GM12874 (cell line): ENCODE results near the gene B3GALT6.
A peak's percentile ranks its signal among the peaks of the same experiment; 100 is the strongest.

Source experiments
- TF ChIP-seq, protein P1 (sequence below): IDR thresholded peaks from 2 replicates; pipeline ENCODE4 v1.5.1; 2011; ENCODE audit warnings: low read depth, mild to moderate bottlenecking, control low read depth, low read length, moderate library complexity; ENCODE audit not compliant: insufficient read depth

B3GALT6 gene

DNA sequence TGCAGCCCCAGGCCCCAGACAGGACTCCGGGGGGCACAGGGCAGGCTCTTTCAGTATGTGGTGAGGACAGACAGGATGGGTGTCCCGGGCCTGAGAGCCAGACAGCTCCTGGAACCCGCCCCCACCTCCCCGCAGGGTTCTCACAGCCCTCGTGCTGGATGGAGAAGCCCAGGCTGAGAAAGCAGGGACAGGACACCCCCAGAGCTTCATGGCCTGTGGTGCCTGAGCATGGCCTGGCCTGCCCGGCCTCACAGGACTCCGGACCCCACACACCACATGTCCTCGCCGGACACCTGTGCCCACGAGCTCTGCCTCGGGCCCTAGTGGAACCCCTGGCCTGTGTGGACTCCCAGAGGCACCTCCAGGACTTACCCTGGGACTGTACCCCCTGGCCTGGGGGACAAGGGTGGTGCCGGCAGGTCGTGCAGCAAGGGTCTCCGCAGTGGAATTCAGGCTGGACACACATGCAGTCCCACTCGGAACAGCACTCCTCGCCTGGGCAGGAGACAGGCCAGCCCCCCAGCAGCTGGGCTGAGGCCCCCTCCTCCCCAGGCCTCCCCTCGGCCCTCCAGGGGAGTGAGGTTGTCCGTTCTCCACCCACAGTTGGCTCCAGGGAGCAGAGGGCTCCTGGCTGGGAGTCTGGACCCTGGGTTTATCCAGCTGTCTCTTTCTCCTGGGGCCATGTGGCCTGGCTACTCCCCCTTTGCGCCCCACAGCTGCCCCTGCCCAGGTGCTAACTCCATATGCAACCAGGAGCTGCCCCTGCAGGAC, 26.9 kb upstream of the B3GALT6 start:
- TF ChIP-seq, protein P1, sequence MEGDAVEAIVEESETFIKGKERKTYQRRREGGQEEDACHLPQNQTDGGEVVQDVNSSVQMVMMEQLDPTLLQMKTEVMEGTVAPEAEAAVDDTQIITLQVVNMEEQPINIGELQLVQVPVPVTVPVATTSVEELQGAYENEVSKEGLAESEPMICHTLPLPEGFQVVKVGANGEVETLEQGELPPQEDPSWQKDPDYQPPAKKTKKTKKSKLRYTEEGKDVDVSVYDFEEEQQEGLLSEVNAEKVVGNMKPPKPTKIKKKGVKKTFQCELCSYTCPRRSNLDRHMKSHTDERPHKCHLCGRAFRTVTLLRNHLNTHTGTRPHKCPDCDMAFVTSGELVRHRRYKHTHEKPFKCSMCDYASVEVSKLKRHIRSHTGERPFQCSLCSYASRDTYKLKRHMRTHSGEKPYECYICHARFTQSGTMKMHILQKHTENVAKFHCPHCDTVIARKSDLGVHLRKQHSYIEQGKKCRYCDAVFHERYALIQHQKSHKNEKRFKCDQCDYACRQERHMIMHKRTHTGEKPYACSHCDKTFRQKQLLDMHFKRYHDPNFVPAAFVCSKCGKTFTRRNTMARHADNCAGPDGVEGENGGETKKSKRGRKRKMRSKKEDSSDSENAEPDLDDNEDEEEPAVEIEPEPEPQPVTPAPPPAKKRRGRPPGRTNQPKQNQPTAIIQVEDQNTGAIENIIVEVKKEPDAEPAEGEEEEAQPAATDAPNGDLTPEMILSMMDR: no peak

DNA sequence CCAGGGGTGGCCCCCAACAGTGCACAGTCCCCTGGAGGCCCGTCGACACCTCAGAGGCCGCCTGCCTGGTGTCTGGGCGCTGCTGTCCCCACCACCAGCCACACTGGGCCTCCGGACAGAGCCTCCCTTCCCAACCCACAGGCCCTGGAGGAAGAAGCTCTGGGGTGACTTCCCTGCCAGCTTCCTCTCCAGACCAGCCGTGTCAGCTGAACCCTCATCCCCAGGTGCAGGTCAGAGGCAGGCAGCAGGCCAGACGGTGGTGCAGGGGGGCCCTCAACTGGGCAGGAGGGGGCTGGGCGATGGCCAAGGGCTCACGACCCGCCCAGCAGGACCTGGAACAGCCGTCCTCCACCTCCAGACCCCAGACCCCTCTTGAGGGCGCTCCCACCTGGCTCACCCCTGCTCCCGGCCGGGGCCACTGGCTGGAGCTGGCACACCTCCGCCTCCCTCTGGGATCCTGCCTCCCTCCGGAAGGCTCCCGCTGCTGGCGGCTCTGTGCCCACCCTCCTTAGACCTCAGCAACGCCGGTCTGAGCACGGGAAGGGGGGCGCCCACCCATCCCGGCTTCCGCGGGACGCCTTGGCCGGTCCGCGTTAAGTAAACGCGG, 26.2 kb upstream of the B3GALT6 start:
- TF ChIP-seq, protein P1: no peak

DNA sequence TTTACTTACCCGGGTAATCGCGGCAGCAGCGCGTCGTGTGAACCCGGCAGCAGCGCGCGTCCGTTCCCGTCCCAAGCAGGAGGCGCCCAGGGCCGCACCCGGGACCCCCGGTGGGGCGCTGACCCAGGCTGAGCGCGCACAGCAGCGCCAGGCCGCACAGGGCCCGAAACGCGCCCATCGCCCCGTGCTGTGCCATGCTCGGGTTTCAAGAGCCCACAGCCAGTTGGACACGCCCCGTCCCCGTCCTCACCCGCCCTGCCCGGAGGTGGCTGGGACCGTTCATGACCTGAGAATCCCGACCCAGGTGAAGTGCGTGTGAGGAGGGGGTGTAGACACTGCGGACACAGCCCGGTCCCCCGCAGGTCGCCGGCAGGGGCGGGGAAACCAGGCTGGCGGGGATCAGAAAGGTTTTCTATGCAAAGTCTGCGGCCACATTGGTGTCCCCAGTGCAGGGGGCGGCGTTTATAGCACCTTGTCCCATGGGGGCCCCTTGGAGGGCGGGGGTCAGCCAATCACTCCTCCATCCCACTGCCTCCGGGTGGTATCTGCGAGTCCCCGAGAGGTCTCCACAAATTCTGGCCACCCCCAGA, 25.6 kb upstream of the B3GALT6 start, which contains the start of gene TNFRSF18:
TNFRSF18 (minus strand) TSS at position 217 of the 590 bp plus-strand sequence; CDS start at position 196, 21 bp downstream.
- TF ChIP-seq, protein P1: no peak

DNA sequence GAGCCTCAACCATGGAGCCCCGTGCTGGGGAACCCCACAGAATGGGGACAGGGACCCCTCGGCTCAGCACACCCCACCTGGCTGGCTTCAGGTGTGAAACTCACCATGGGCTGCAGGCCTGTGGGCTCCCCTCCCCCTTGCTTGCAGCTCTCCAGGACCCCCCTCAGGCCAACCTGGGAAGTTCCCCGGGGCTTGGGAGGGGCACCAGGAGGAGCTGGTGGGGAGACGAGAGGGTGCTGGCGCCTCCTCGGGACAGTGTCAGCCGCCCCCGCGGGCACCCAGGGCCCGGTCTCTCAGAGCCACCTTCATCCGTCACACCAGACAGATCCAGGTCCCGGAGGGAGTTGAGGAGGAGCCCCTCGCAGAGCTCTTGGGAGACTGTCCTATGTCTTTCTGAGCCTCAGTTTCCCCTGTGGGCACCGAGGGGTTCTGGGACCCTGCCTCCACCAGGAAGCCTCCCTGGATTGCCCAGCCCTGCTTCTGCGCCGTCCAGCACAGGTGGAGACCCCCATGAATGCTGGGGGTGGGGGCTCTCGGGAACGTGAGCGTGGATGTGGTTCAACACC, 25.0 kb upstream of the B3GALT6 start:
- TF ChIP-seq, protein P1: peak; percentile 14; the same call in 1 of the 2 replicates

DNA sequence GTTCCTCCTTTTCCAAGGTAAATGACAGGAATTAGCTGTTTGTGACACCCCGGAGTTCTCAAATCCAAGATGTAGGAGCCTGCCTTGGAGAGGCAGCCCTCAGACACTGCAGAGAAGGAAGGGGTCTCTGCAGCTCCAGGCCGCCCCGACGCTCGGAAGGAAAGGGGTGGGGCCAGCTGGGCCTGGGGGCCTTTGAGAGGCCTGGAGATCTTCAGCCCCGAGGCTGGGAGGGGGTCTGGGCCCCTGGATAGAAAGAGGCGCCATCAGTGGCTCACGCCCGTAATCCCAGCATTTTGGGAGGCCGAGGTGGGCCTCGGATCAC, 24.5 kb upstream of the B3GALT6 start:
- TF ChIP-seq, protein P1: no peak

DNA sequence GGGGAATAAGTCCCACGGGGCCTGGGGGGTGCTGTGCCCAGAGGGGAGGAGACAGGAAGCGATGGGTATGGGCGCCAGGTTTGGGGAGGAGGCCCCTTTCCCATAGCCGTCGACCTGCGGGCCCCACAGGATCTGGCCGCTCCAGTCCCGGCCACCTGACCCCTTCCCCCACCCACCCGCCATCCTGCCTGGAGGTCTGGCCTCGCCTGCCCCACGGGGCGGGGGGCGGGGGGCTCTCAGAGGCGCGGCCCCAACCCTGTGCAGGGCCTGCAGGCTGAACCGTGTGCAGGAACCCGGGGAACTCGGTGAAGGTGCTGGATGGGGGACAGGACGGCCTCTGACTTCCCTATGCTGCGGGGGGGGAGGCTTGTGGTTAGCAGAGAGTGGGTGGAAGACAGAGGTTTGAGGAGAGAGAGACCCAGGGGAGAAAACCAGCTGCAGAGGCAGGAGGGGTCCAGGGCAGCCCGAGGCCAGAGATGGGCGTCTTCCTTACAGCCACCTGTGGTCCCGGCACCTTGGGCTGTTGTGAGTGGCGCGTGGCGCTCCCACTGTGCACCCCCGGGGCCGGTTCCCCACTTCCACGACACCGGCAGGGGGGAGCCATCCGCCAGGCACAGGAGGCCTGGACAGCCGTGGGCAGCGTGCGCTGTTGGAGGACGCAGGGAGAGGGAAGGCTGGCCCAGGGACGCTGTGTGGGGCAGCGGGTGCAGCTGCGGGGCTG, 23.2 kb upstream of the B3GALT6 start:
- TF ChIP-seq, protein P1: no peak
